ENCODE measurements around the gene FRG2C. TPM values are rescaled to one million over a fixed set of nuclear protein-coding genes. Genes with fewer than 3 reads are reported as not detected.

FRG2C gene
- not detected in 2 replicates for total RNA-seq

DNA sequence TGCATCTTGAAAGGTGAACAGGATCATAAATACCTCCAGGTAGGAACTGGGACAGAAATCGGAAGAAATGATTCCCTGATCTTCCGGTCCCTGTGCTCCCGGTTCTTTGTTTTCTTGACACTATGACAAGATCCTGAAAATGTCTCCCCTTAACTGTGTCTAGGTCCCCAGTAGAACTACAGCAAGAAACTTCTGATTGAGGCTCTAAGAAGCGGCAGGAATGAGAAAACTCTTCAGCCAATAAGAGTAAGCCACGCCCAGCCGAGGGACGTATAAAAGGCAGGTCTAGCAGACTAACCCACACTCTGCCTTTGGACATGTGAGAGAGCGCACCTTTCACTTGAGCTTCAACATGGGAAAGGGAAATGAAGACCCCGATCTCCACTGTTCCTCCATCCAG lies at the start of gene FRG2C:
Gene FRG2C (plus strand): TSS at position 301 of the 400 bp plus-strand sequence. CDS start 52 bp downstream, at position 353.

Small RNA genes within 50 kb of the gene (small RNA-seq; reads per million reads assigned to genes)
- not detected for gene AC108724.2

Other genes starting within 250 kb of the FRG2C start
- gene ZNF717, start 121.2 kb downstream of the FRG2C start, total RNA-seq, result 22.0 and 25.3 TPM in 2 replicates

All from articular chondrocyte of knee joint (primary cell).